Natural killer cell (primary cell): ENCODE measurements around the gene BCL2L1. TPM values are rescaled to one million over a fixed set of nuclear protein-coding genes. Genes with fewer than 3 reads are reported as not detected.

ENCODE experiments used
- ATAC-seq, 3 donors: fragments of 150-1000 bp in 2 of 3; fragments of 200-7000 bp in 1 of 3; cut with Tn5 transposase; 1 replicate in 1 of 3; 2 replicates in 2 of 3; pipeline ENCODE4 v1.10.0; 2021; ENCODE audit warnings: mild to moderate bottlenecking in 2 of 3, moderate library complexity in 2 of 3
- DNase-seq, 2 donors: peaks; one replicate each; pipeline versions ENCODE4 v3.0.0 to v3.0.0-alpha.2; 2013 to 2021; ENCODE audit warnings: mixed read lengths in 1 of 2
- H3K27ac ChIP-seq: one replicate; pipeline ENCODE4 v1.5.1; 2013; ENCODE audit warnings: mild to moderate bottlenecking, low read length
- H3K27me3 ChIP-seq: one replicate; pipeline ENCODE4 v1.6.1; 2013; ENCODE audit warnings: low read length; ENCODE audit not compliant: control insufficient read depth, insufficient read depth
- H3K36me3 ChIP-seq: one replicate; pipeline ENCODE4 v1.6.1; 2013; ENCODE audit warnings: low read length; ENCODE audit not compliant: control insufficient read depth, insufficient read depth
- H3K4me1 ChIP-seq: one replicate; pipeline ENCODE4 v1.6.1; 2013; ENCODE audit warnings: low read length; ENCODE audit not compliant: control insufficient read depth, insufficient read depth
- H3K4me3 ChIP-seq: one replicate; pipeline ENCODE4 v1.5.1; 2013; ENCODE audit warnings: low read length
- H3K9me3 ChIP-seq: one replicate; pipeline ENCODE4 v1.6.1; 2013; ENCODE audit warnings: low read length; ENCODE audit not compliant: control insufficient read depth, insufficient read depth
- H3K27ac Mint-ChIP-seq, 2 donors: one replicate each; pipeline ENCODE4 v1.8.0; 2022; ENCODE audit warnings: mild to moderate bottlenecking in 2 of 2, mixed read lengths in 2 of 2, moderate library complexity in 1 of 2
- H3K27me3 Mint-ChIP-seq, 2 donors: one replicate each; pipeline ENCODE4 v1.8.0; 2022; ENCODE audit warnings: low read depth in 2 of 2, mixed read lengths in 2 of 2
- H3K36me3 Mint-ChIP-seq: one replicate; pipeline ENCODE4 v1.8.0; 2022; ENCODE audit warnings: mixed read lengths
- H3K4me1 Mint-ChIP-seq, 2 donors: one replicate each; pipeline ENCODE4 v1.8.0; 2022; ENCODE audit warnings: mixed read lengths in 2 of 2
- H3K4me3 Mint-ChIP-seq: one replicate; pipeline ENCODE4 v1.8.0; 2022; ENCODE audit warnings: mild to moderate bottlenecking, moderate library complexity, mixed read lengths
- H3K9me3 Mint-ChIP-seq, 2 donors: one replicate each; pipeline ENCODE4 v1.8.0; 2022; ENCODE audit warnings: mixed read lengths in 2 of 2
- WGBS: methylation state at CpG from one replicate; pipeline ENCODE4 v1.1.7; 2013; ENCODE audit warnings: missing lambda C conversion rate; ENCODE audit not compliant: insufficient coverage; 5-methylcytosine and 5-hydroxymethylcytosine counted together
- intact Hi-C: fragments of 100-400 bp; cut with micrococcal nuclease; formaldehyde crosslinking; loops from one replicate; pipeline ENCODE4 v1.14.2; 2022
- total RNA-seq, 4 donors: library from RNA; stranded (reverse); fragments of 120-200 nt in 1 of 4; gene quantifications; one replicate each; pipeline versions ENCODE4 v1.2.3 to v1.2.4, GENCODE V29; 2013 to 2022
- TF ChIP-seq, protein P1 (sequence below): fragments of 200-600 bp; IDR thresholded peaks from one replicate; pipeline ENCODE4 v1.8.0; 2022; ENCODE audit warnings: antibody characterized with exemption

The BCL2L1 gene
- 10 to 100 TPM; 67.4 to 92.6 (median 78.6) TPM for total RNA-seq
- total RNA-seq (2013): 63.3 TPM

DNA sequence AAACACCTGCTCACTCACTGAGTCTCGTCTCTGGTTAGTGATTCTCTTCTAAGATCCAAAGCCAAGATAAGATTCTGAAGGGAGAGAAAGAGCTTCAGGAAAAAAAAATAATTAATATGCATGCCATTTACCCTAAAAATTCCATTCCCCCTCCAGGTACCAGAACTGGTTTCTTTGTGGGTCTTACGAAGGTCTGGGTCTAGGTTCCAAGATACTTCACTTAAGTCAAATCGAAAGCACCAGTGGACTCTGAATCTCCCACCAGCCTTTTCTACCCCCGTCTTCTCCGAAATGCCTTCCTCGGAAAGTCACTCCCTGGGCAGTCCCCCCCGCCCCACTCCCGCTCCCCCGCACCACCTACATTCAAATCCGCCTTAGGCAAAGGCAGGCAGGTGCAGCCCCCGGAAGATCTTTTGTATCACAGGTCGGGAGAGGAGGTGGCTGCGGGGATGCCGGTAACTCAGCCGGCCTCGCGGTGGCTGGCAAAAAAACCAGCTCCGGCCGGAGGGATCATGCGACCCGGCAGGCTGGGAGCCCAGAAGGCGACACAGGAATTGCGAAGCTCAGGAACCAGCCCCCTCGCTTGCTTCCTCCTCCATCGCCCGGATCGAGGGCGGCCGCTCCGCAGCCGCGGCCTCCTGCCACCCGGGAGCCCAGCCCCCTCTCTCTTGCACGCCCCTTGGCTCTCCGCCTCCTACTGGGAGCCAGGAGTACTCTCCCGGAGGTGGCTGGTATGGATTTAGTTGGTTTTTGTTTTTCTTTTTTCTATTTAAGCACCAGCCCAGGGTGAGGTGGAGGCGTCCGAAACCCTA lies at the start of gene BCL2L1:
BCL2L1 (minus strand) TSS at position 612 of the 812 bp plus-strand sequence. CDS start 650 bp downstream, outside the sequence.
- H3K9me3 Mint-ChIP-seq: no peaks in the 10 kb centered on the region
- ATAC-seq (peak; percentile 7 to 29 (median 24)), DNase-seq (peak; percentile 57 to 80)
- H3K4me1 Mint-ChIP-seq: peaks cover 57 to 61% of the 10 kb centered on the region in 2 donors
- peak within 1 kb of the TSS; percentile 84 to 97 for H3K27ac Mint-ChIP-seq
- H3K27me3 ChIP-seq: no peaks in the 10 kb centered on the region
- intact Hi-C loops: loop anchor here (1.0 to 2.0 kb wide), 5 partner anchors 48 to 208 kb away; partner anchors contain the start of gene HM13
- under 1% methylated on average over 32 of the region's 38 CpGs for WGBS
- peaks cover 10% of the 10 kb centered on the region for H3K36me3 ChIP-seq
- no peaks in the 10 kb centered on the region for H3K9me3 ChIP-seq
- no peaks in the 10 kb centered on the region for H3K36me3 Mint-ChIP-seq
- peak within 1 kb of the TSS; percentile 98 for H3K4me3 Mint-ChIP-seq
- TF ChIP-seq, protein P1, sequence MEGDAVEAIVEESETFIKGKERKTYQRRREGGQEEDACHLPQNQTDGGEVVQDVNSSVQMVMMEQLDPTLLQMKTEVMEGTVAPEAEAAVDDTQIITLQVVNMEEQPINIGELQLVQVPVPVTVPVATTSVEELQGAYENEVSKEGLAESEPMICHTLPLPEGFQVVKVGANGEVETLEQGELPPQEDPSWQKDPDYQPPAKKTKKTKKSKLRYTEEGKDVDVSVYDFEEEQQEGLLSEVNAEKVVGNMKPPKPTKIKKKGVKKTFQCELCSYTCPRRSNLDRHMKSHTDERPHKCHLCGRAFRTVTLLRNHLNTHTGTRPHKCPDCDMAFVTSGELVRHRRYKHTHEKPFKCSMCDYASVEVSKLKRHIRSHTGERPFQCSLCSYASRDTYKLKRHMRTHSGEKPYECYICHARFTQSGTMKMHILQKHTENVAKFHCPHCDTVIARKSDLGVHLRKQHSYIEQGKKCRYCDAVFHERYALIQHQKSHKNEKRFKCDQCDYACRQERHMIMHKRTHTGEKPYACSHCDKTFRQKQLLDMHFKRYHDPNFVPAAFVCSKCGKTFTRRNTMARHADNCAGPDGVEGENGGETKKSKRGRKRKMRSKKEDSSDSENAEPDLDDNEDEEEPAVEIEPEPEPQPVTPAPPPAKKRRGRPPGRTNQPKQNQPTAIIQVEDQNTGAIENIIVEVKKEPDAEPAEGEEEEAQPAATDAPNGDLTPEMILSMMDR: no peak
- H3K27me3 Mint-ChIP-seq: no peaks in the 10 kb centered on the region
- peak within 1 kb of the TSS; percentile 88 for H3K27ac ChIP-seq
- peak within 1 kb of the TSS; percentile 75 for H3K4me3 ChIP-seq
- H3K4me1 ChIP-seq: peaks cover 50% of the 10 kb centered on the region

DNA sequence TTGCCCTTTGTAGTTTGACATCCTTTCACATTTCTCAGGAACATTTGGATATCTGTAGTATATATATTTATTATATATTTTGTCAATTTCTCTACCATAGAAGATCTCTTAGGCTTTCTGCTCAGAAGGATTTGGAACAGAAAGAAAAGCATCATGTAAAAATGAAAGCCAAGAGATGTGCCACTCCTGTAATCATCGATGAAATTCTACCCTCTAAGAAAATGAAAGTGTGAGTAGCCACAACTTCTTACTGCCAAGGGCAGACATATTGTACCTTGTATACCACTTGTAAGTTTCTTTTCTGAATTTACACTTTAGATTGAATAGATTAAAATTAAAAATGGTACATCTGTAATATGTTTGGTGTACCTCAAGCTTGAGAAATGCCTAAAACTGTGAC lies 47.6 kb upstream of the BCL2L1 start:
- Mint-ChIP-seq H3K4me3 (peak overlapping the region; percentile 73), H3K27ac (peak overlapping the region; percentile 68 to 78), H3K27me3 (no peaks in the 10 kb centered on the region), H3K9me3 (no peaks in the 10 kb centered on the region), H3K36me3 (no peaks in the 10 kb centered on the region), H3K4me1 (peaks cover 8 to 17% of the 10 kb centered on the region in 2 donors)
- H3K36me3 ChIP-seq: no peaks in the 10 kb centered on the region
- no peak overlapping the region for H3K4me3 ChIP-seq
- H3K27me3 ChIP-seq: no peaks in the 10 kb centered on the region
- DNase-seq (peak in 1 of 2 donors; percentile 17), ATAC-seq (peak; percentile 60 to 84 (median 71))
- peak overlapping the region; percentile 37 for H3K27ac ChIP-seq
- WGBS: no CpG with 5 or more reads among the region's 1 CpG
- no peaks in the 10 kb centered on the region for H3K4me1 ChIP-seq
- intact Hi-C loops: no loop called here
- TF ChIP-seq, protein P1: no peak
- H3K9me3 ChIP-seq: no peaks in the 10 kb centered on the region

- 97% methylated on average over 5 of the region's 5 CpGs for WGBS
- ATAC-seq: no peak
- H3K27ac ChIP-seq: no peak overlapping the region
- H3K4me1 ChIP-seq: no peaks in the 10 kb centered on the region
- TF ChIP-seq, protein P1: no peak
- no peaks in the 10 kb centered on the region for H3K27me3 ChIP-seq
- no peaks in the 10 kb centered on the region for H3K36me3 ChIP-seq
- no peaks in the 10 kb centered on the region for H3K9me3 Mint-ChIP-seq
- DNase-seq: no peak
- H3K4me1 Mint-ChIP-seq: peaks cover 8 to 17% of the 10 kb centered on the region in 2 donors
- H3K36me3 Mint-ChIP-seq: no peaks in the 10 kb centered on the region
- no peak overlapping the region for H3K4me3 ChIP-seq
- H3K27ac Mint-ChIP-seq: peak overlapping the region; percentile 68 to 78
- H3K4me3 Mint-ChIP-seq: peak overlapping the region; percentile 25
- intact Hi-C loops: no loop called here
- no peaks in the 10 kb centered on the region for H3K9me3 ChIP-seq
- H3K27me3 Mint-ChIP-seq: no peaks in the 10 kb centered on the region
Observed at GRCh38 chr20:31769681-31770080, 47.0 kb upstream of the BCL2L1 start.
